Measurements from ENCODE around the gene SLC44A1.

Gene SLC44A1

DNA sequence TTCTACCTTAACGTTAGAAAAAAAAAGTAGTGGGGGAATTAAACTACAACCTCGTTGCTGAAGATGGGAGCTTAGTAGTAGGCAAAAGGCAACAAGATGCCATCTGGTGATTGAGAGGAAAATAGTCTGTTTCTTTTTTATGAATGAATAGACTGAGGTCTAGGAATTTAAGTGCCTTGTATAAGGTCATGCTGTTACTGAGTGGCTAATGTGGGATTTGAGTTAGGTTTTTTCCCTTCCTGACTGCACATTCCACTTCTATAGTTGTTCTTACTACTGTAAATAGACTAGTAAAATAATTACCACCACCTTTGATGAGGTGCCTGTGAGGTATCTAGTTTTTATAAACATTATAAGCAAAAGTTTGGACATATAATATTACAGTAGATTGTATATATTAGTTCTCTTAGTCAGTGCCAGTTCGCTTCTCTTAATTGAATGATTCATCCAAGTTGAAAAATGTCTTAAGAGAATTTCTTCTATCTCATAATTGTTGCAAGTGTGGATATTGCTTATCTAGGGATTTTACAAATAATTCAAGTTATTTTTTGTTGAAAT lies 222.5 kb downstream of the SLC44A1 start:
- H3K9ac ChIP-seq (ENCODE audit: low read length) = no peak overlapping the region
- H3K4me1 ChIP-seq (ENCODE audit: insufficient read depth, low read length) = no peaks in the 10 kb centered on the region
- no peaks in the 10 kb centered on the region for H3K27me3 ChIP-seq (ENCODE audit: control insufficient read depth in 1 of 2, insufficient read depth in 2 of 2, low read length in 2 of 2)
- no peak overlapping the region for H3K4me3 ChIP-seq (ENCODE audit: low read depth in 1 of 2, low read length in 2 of 2)
- no peak overlapping the region for H3K27ac ChIP-seq (ENCODE audit: low read depth, low read length)
- peaks cover 17% of the 10 kb centered on the region for H3K36me3 ChIP-seq (ENCODE audit: insufficient read depth, low read length)
- H3K9me3 ChIP-seq (ENCODE audit: low read length) = no peaks in the 10 kb centered on the region

DNA sequence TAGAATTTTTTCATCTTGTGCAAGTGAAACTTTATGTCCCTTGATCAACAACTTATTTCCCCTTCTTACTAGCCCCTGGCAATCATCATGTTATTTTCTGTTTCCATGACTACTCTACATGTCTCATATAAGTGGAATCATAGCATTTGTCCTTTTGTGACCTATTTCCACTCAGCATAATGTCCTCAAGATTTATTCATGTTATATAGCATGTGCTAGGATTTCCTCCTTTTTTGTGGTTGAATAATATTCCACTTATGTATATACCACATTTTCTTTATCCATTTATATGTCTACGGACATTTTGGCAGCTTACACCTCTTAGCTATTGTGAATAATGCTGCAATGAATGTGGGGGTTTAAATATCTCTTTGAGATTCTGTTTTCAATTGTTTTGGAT lies 224.4 kb downstream of the SLC44A1 start:
- Histone ChIP-seq H3K9ac (ENCODE audit: low read length) (no peak overlapping the region), H3K36me3 (ENCODE audit: insufficient read depth, low read length) (peaks cover 17% of the 10 kb centered on the region), H3K4me3 (ENCODE audit: low read depth in 1 of 2, low read length in 2 of 2) (no peak overlapping the region), H3K27ac (ENCODE audit: low read depth, low read length) (no peak overlapping the region), H3K27me3 (ENCODE audit: control insufficient read depth in 1 of 2, insufficient read depth in 2 of 2, low read length in 2 of 2) (no peaks in the 10 kb centered on the region), H3K4me1 (ENCODE audit: insufficient read depth, low read length) (no peaks in the 10 kb centered on the region), H3K9me3 (ENCODE audit: low read length) (no peaks in the 10 kb centered on the region)

DNA sequence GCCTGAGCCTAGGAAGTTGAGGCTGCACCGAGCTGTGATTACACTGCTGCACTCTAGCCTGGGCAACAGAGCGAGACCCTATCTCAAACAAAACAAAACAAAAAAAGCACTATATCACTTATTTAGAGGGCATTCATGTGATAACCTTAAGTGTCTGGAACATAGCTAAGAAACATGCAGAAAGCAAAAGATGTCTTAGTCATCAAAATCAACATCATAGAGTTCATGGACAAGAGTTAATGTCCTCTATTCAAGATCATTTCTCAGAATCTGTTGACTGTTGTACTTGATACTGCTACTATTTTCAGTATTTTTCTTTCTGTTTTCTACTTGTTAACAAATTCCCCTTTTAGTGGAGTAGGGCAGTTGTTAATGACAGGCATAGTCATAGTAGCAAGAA lies 228.8 kb downstream of the SLC44A1 start:
- Histone ChIP-seq H3K36me3 (ENCODE audit: insufficient read depth, low read length) (no peaks in the 10 kb centered on the region), H3K27me3 (ENCODE audit: control insufficient read depth in 1 of 2, insufficient read depth in 2 of 2, low read length in 2 of 2) (no peaks in the 10 kb centered on the region), H3K27ac (ENCODE audit: low read depth, low read length) (no peak overlapping the region), H3K4me3 (ENCODE audit: low read depth in 1 of 2, low read length in 2 of 2) (no peak overlapping the region), H3K9ac (ENCODE audit: low read length) (no peak overlapping the region), H3K9me3 (ENCODE audit: low read length) (no peaks in the 10 kb centered on the region), H3K4me1 (ENCODE audit: insufficient read depth, low read length) (no peaks in the 10 kb centered on the region)

DNA sequence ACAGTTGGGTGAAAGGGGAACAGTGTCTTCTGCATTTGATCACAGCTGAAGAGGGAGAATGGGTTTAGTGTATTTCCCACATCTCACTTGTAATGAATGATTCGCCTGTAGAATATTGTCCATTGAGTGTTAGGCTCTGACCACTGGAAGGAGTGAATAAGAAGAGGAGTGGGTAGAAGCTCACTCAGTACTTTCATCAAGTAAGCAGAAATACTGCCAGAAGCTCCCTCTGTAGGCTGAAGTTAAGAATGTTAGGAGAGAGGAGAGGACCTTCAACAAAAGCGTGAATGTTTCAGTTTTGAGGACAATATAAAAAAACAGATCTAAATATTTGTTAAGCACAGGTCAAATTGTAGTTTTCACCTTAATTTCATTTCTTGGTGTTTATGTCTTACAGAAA lies 230.9 kb downstream of the SLC44A1 start:
- Histone ChIP-seq H3K9me3 (ENCODE audit: low read length) (no peaks in the 10 kb centered on the region), H3K4me3 (ENCODE audit: low read depth in 1 of 2, low read length in 2 of 2) (no peak overlapping the region), H3K27ac (ENCODE audit: low read depth, low read length) (no peak overlapping the region), H3K4me1 (ENCODE audit: insufficient read depth, low read length) (no peaks in the 10 kb centered on the region), H3K27me3 (ENCODE audit: control insufficient read depth in 1 of 2, insufficient read depth in 2 of 2, low read length in 2 of 2) (no peaks in the 10 kb centered on the region), H3K9ac (ENCODE audit: low read length) (no peak overlapping the region), H3K36me3 (ENCODE audit: insufficient read depth, low read length) (no peaks in the 10 kb centered on the region)

DNA sequence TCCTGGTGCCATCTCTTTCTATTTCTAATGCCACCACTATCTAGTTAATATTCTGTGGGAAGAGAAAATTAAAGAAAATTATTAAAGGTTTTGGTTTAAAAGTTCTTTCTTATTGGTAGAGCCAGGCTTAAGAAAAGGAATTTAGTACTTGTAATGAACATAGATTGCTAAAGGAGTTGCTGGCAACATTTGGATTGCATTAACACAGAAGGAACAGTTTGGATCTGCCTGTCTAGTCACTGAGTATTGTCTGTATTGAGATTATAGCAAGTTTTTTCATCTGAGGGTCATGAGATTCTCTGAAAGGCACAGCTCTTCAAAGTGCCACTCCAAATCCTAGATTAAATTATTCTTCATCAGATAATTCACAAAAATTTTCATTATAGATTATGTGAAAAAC lies 235.4 kb downstream of the SLC44A1 start:
- H3K4me3 ChIP-seq (ENCODE audit: low read depth in 1 of 2, low read length in 2 of 2) = no peak overlapping the region
- no peak overlapping the region for H3K27ac ChIP-seq (ENCODE audit: low read depth, low read length)
- H3K4me1 ChIP-seq (ENCODE audit: insufficient read depth, low read length) = no peaks in the 10 kb centered on the region
- no peaks in the 10 kb centered on the region for H3K27me3 ChIP-seq (ENCODE audit: control insufficient read depth in 1 of 2, insufficient read depth in 2 of 2, low read length in 2 of 2)
- no peaks in the 10 kb centered on the region for H3K36me3 ChIP-seq (ENCODE audit: insufficient read depth, low read length)
- H3K9ac ChIP-seq (ENCODE audit: low read length) = no peak overlapping the region
- no peaks in the 10 kb centered on the region for H3K9me3 ChIP-seq (ENCODE audit: low read length)

DNA sequence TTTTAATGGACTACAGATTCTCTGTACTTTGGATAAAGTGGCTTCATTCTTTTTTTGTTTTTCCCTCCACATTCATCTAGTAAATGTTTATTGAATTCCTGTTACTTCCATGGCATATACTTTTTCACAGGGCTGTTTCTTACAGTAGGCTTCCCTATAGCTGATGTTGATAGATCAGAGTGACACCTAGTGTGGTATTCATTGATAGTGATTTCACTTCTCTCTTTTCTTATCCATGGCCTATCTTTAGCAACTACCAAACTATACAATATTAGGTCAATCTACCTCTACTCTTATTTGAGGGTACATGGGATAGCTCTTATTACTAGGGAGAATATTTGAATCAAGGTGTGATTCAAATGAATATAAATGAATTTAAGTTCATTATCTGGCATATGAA lies 239.2 kb downstream of the SLC44A1 start:
- H3K27ac ChIP-seq (ENCODE audit: low read depth, low read length) = no peak overlapping the region
- H3K9ac ChIP-seq (ENCODE audit: low read length) = no peak overlapping the region
- H3K9me3 ChIP-seq (ENCODE audit: low read length) = no peaks in the 10 kb centered on the region
- no peaks in the 10 kb centered on the region for H3K4me1 ChIP-seq (ENCODE audit: insufficient read depth, low read length)
- H3K4me3 ChIP-seq (ENCODE audit: low read depth in 1 of 2, low read length in 2 of 2) = no peak overlapping the region
- H3K27me3 ChIP-seq (ENCODE audit: control insufficient read depth in 1 of 2, insufficient read depth in 2 of 2, low read length in 2 of 2) = no peaks in the 10 kb centered on the region
- no peaks in the 10 kb centered on the region for H3K36me3 ChIP-seq (ENCODE audit: insufficient read depth, low read length)

DNA sequence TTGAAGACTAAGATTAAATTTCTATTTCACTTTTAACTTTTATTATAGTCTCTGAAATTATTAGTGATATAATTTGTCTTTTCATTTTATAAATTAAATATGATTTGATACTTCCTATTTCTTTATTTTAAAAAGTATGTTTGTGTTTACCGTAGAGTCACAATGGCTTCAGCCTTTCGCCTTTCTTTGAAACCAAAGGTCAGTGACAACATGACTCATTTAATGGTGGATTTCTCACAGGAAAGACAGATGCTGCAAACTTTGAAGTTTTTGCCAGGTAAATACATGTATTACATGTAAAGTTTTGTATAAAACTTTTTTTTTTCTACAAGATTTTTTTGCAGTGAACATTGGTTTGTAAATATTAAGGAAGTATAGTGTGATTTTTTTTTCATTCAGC lies 239.8 kb downstream of the SLC44A1 start:
- no peaks in the 10 kb centered on the region for H3K4me1 ChIP-seq (ENCODE audit: insufficient read depth, low read length)
- no peaks in the 10 kb centered on the region for H3K36me3 ChIP-seq (ENCODE audit: insufficient read depth, low read length)
- H3K9ac ChIP-seq (ENCODE audit: low read length) = no peak overlapping the region
- H3K27ac ChIP-seq (ENCODE audit: low read depth, low read length) = no peak overlapping the region
- H3K27me3 ChIP-seq (ENCODE audit: control insufficient read depth in 1 of 2, insufficient read depth in 2 of 2, low read length in 2 of 2) = no peaks in the 10 kb centered on the region
- no peaks in the 10 kb centered on the region for H3K9me3 ChIP-seq (ENCODE audit: low read length)
- H3K4me3 ChIP-seq (ENCODE audit: low read depth in 1 of 2, low read length in 2 of 2) = no peak overlapping the region

DNA sequence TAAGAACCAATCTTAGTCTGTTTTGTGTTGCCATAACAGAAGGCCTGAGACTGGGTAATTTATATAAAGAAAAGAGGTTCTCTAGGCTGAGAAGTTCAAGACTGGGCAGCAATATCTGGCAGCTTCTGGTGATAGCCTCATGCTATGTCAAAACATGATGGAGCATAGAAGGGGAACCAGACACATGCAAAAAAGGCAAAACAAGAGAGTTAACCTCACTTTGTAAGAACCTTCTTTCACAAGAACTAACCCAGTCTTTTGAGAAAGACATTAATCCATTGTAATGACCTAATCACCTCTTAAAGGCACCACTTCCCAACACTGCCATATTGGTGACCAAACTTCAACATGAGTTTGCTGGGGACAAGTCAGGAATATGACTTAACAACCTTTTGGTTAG lies 240.7 kb downstream of the SLC44A1 start:
- no peaks in the 10 kb centered on the region for H3K27me3 ChIP-seq (ENCODE audit: control insufficient read depth in 1 of 2, insufficient read depth in 2 of 2, low read length in 2 of 2)
- no peak overlapping the region for H3K27ac ChIP-seq (ENCODE audit: low read depth, low read length)
- no peaks in the 10 kb centered on the region for H3K9me3 ChIP-seq (ENCODE audit: low read length)
- H3K4me3 ChIP-seq (ENCODE audit: low read depth in 1 of 2, low read length in 2 of 2) = no peak overlapping the region
- no peaks in the 10 kb centered on the region for H3K36me3 ChIP-seq (ENCODE audit: insufficient read depth, low read length)
- H3K9ac ChIP-seq (ENCODE audit: low read length) = no peak overlapping the region
- no peaks in the 10 kb centered on the region for H3K4me1 ChIP-seq (ENCODE audit: insufficient read depth, low read length)
